Skin epidermis (tissue), 12 donors: ENCODE results near the gene PRTFDC1.
"Not testable (repeated sequence)": the region's sequence is repeated elsewhere in the genome, so short reads cannot be mapped to it uniquely, and the experiment has no call there.

Experiments used
- H3K27ac ChIP-seq, 21 experiments: fragments of 200-600 bp; sonication (generic) in 11 of 21; one replicate each; pipeline ENCODE4 v1.5.0; 2020; ENCODE audit warnings: mild to moderate bottlenecking in 3 of 21, inconsistent platforms in 2 of 21, moderate library complexity in 2 of 21
- H3K4me3 ChIP-seq, 7 experiments: fragments of 200-600 bp; sonication (generic) in 2 of 7; one replicate each; pipeline ENCODE4 v1.5.0; 2020; ENCODE audit warnings: inconsistent platforms in 2 of 7, mild to moderate bottlenecking in 2 of 7, moderate library complexity in 1 of 7

The PRTFDC1 gene

DNA sequence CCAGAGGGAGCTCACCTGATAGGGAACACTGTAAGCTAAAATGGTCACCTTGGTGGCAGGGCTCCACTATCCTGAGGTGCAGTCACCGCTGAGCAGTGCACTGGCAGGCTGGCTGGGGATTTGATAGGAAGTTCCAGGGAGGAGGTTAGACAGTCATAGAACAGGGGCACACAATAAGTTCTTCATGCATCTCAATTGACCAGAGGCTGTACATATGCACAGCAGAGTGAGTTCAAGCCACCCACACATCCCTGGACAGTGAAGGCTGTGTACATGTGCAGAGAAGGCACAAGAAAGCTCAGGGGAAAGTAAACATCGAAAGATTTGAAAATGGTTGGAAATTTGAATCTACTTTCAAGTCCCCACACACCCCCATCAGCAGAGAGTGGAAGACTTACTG is 13.9 kb downstream of the PRTFDC1 start:
- Histone ChIP-seq H3K27ac (no peak overlapping the region), H3K4me3 (no peak overlapping the region)

GRCh38 chr10:24938076-24938475 is 14.3 kb downstream of the PRTFDC1 start:
- no peak overlapping the region for H3K27ac ChIP-seq
- H3K4me3 ChIP-seq = no peak overlapping the region

- Histone ChIP-seq H3K4me3 (no peak overlapping the region), H3K27ac (no peak overlapping the region)
These were observed 16.7 kb downstream of the PRTFDC1 start for GRCh38 chr10:24935504-24936292.

DNA sequence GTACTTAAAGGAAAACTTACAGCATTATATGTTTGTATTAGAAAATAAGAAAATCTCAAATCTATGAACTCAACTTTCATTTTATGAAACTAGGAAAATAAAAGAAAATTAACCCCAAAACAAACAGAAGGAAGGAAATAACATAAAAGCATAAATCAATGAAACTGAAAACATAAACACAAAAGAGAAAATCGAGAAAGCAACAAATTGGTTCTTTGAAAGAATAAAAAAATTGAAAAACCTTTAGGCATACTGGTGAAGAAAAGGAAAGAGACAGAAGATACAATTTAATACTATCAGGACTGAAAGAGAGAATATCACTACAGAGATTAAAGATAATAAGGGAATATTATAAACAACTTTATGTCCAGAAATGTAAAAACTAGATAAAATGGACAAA is 21.2 kb downstream of the PRTFDC1 start:
- Histone ChIP-seq H3K27ac (no peak overlapping the region), H3K4me3 (no peak overlapping the region)

DNA sequence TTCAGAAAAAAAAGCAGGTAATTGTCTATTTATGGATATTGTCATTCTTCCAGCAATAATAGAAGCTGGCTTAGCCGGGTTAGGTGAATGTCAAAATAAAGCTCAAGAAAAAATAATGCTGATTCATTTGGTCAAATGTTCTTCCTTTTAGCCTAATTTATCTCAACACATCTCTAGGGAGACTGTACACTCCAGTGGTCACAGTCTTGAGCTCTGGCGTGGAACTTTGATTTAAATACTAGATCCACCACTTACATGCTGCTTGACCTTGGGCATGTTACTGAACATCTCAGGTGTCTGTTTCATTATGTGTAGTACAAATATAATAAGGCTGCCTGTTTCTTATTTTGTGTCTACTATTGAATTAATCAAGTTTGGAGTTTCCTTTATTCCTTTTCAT is 22.0 kb downstream of the PRTFDC1 start:
- no peak overlapping the region for H3K4me3 ChIP-seq

GRCh38 chr10:24929904-24930303 is 22.5 kb downstream of the PRTFDC1 start:
- Histone ChIP-seq H3K4me3 (no peak overlapping the region), H3K27ac (no peak overlapping the region)

More for the DNA sequence above, 22.0 kb downstream of the PRTFDC1 start:
- no peak overlapping the region for H3K27ac ChIP-seq

GRCh38 chr10:24929056-24929544 is 23.3 kb downstream of the PRTFDC1 start:
- Histone ChIP-seq H3K27ac (peak overlapping the region in 1 of 21 experiments; percentile 50), H3K4me3 (no peak overlapping the region)

GRCh38 chr10:24928163-24928562 is 24.2 kb downstream of the PRTFDC1 start:
- H3K27ac ChIP-seq = no peak overlapping the region
- H3K4me3 ChIP-seq = no peak overlapping the region

DNA sequence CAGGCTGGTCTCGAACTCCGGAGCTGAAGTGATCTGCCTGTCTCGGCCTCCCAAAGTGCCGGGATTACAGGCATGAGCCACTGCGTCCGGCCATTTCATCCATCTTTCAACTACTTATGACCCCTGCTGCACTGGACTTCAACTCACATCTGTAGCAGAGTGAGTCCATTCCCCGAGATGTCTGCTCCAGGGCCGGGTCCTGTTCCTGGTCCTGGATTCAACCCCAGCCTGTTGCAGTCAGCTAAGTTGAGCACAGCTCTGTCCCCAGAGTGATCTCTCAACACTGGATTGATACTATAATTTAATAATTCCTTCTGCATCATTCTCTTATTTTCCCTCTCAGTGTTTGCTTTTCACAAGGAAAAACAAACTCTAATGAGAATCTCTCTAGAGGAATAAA is 25.8 kb downstream of the PRTFDC1 start:
- H3K4me3 ChIP-seq = no peak overlapping the region
- peak overlapping the region in 2 of 21 experiments; percentile 11 to 28 for H3K27ac ChIP-seq

DNA sequence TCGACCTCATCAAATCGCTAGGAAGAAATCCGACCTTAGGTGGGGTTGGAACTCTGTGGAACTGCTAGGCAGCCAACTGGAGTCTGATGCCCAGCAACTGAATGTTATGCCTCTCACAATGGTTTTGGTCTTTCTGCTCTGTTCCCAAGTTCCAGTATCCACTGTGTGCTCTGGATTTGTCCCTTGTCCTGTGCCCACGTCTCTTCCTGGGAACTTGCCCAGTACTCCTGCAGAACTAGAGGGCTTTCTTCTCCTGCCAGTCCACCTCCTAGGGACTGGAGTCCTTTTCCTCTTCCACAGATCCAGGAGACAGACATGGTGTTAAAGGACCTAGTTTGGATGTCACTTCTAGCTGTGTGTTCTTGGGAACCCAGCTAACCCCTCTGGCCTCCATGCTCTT is 26.6 kb downstream of the PRTFDC1 start:
- Histone ChIP-seq H3K27ac (no peak overlapping the region), H3K4me3 (no peak overlapping the region)

DNA sequence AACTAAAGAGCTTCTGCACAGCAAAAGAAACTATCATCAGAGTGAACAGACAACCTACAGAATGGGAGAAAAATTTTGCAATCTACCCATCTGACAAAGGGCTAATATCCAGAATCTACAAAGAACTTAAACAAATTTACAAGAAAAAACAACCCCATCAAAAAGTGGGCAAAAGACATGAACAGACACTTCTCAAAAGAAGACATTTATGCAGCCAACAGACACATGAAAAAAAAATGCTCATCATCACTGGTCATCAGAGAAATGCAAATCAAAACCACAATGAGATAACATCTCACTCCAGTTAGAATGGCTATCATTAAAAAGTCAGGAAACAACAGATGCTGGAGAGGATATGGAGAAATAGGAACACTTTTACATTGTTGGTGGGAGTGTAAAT is 27.9 kb downstream of the PRTFDC1 start:
- H3K27ac ChIP-seq, H3K4me3 ChIP-seq: not testable (repeated sequence)

DNA sequence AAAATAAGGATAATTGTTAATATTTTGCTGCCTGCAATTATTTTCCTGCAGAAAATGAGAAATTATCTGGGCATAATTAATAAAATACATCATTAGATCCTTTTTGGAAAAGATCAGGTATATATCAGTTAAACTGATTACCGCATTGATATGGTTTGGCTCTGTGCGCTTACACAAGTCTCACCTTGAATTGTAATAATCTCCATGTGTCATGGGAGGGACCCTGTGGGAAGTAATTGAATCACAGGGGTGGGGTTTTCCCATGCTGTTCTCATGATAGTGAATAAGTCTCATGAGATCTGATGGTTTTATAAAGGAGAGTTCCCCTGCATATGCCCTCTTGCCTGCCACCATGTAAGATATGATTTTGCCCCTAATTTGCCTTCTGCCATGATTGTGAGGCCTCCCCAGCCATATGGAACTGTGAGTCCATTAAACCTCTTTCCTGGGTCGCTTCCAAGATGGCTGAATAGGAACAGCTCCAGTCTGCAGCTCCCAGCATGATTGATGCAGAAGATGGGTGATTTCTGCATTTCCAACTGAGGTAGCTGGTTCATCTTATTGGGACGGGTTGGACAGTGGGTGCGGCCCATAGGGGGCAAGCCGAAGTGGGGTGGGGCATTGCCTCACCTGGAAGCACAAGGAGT is 30.1 kb downstream of the PRTFDC1 start:
- peak overlapping the region in 7 of 21 experiments; percentile 7 to 72 (median 21) for H3K27ac ChIP-seq
- H3K4me3 ChIP-seq = not testable (repeated sequence)

- peak overlapping the region in 16 of 21 experiments; percentile 2 to 78 (median 50) for H3K27ac ChIP-seq
- H3K4me3 ChIP-seq = no peak overlapping the region
These were observed 31.2 kb downstream of the PRTFDC1 start for GRCh38 chr10:24920907-24921881.

DNA sequence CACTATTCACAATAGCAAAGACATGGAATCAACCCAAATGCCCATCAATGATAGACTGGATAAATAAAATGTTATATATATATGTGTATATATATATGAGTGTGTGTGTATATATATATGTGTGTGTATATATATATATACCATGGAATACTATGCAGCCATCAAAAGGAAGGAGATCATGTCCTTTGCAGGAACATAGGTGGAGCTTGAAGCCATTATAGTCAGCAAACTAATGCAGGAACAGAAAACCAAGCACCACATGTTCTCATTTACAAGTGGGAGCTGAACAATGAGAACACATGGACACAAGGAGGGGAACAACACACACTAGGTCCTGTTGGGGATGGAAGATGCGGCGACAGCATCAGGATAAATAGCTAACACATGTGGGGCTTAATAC is 32.2 kb downstream of the PRTFDC1 start:
- H3K27ac ChIP-seq = peak overlapping the region in 2 of 21 experiments; percentile 6 to 53
- H3K4me3 ChIP-seq = not testable (repeated sequence)

DNA sequence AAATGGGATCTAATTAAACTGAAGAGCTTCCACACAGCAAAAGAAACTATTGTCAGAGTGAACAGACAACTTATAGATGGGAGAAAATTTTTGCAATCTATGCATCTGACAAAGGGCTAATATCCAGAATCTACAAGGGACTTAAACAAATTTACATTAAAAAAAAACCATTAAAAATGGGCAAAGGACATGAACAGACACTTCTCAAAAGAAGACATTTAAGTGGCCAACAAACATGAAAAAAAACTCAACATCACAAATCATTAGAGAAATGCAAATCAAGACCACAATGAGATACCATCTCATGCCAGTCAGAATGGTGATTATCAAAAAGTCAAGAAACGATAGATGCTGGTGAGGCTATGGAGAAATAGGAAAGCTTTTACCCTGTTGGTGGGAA is 32.8 kb downstream of the PRTFDC1 start:
- H3K4me3 ChIP-seq, H3K27ac ChIP-seq: not testable (repeated sequence)

- Histone ChIP-seq H3K27ac (no peak overlapping the region), H3K4me3 (no peak overlapping the region)
These were observed 34.4 kb downstream of the PRTFDC1 start for GRCh38 chr10:24917979-24918378.

DNA sequence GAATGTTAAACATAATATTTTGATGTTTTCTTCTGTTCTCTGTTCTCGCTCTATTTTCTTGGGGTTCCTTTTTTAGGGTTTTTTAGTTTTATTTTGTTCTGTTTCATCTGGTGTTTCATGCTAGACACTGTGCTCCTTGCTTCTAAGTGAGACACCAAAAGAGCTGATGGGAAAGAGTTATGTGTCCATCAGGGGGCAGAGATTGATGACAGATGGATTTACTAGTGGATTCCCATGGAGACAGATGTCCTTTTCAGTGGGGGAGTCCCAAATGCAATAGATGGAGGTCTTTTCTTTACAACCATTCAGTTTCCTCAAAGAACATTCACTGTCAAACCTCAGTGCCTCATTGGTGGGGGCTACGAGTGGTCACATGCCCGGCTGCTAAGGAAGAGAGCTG is 34.9 kb downstream of the PRTFDC1 start:
- Histone ChIP-seq H3K27ac (no peak overlapping the region), H3K4me3 (no peak overlapping the region)

GRCh38 chr10:24916365-24916764 is 36.0 kb downstream of the PRTFDC1 start:
- Histone ChIP-seq H3K4me3 (no peak overlapping the region), H3K27ac (no peak overlapping the region)

GRCh38 chr10:24915304-24915703 is 37.1 kb downstream of the PRTFDC1 start:
- Histone ChIP-seq H3K4me3 (no peak overlapping the region), H3K27ac (no peak overlapping the region)

- peak overlapping the region in 2 of 21 experiments; percentile 47 to 60 for H3K27ac ChIP-seq
- H3K4me3 ChIP-seq = no peak overlapping the region
These were observed 38.3 kb downstream of the PRTFDC1 start for GRCh38 chr10:24914148-24914547.
